Measurements from ENCODE around the gene EGF. TPM values are rescaled to one million over a fixed set of nuclear protein-coding genes. Genes with fewer than 3 reads are reported as not detected.
A peak's percentile ranks its signal among the peaks of the same experiment; 100 is the strongest.

EGF gene
- total and polyA plus RNA-seq, 12 donors: 0.07 to 1.6 (median 0.24) TPM; not detected in 4

GRCh38 chr4:109996526-109996925 is 83.8 kb downstream of the EGF start:
- Histone ChIP-seq H3K9me3 (replicated peaks in 1 of 3) (no peaks in the 10 kb centered on the region), H3K4me1 (replicated peaks in 1 of 2) (no peaks in the 10 kb centered on the region), H3K4me3 (no peak overlapping the region), H3K27ac (no peak overlapping the region), H3K27me3 (peaks cover 2% of the 10 kb centered on the region), H3K36me3 (replicated peaks in 1 of 2) (no peaks in the 10 kb centered on the region)
- DNase-seq: peak in 1 of 7 donors; percentile 4
- WGBS, 4 donors: 19 to 54% (median 35%) methylated on average over 2 to 3 of the region's 3 CpGs
- TF ChIP-seq POLR2A (IDR thresholded peaks at IDR 0.05): no peak
- TF ChIP-seq, protein P1, sequence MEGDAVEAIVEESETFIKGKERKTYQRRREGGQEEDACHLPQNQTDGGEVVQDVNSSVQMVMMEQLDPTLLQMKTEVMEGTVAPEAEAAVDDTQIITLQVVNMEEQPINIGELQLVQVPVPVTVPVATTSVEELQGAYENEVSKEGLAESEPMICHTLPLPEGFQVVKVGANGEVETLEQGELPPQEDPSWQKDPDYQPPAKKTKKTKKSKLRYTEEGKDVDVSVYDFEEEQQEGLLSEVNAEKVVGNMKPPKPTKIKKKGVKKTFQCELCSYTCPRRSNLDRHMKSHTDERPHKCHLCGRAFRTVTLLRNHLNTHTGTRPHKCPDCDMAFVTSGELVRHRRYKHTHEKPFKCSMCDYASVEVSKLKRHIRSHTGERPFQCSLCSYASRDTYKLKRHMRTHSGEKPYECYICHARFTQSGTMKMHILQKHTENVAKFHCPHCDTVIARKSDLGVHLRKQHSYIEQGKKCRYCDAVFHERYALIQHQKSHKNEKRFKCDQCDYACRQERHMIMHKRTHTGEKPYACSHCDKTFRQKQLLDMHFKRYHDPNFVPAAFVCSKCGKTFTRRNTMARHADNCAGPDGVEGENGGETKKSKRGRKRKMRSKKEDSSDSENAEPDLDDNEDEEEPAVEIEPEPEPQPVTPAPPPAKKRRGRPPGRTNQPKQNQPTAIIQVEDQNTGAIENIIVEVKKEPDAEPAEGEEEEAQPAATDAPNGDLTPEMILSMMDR (IDR thresholded peaks at IDR 0.05): no peak
- intact Hi-C loops (cut with DNase I): no loop called here

DNA sequence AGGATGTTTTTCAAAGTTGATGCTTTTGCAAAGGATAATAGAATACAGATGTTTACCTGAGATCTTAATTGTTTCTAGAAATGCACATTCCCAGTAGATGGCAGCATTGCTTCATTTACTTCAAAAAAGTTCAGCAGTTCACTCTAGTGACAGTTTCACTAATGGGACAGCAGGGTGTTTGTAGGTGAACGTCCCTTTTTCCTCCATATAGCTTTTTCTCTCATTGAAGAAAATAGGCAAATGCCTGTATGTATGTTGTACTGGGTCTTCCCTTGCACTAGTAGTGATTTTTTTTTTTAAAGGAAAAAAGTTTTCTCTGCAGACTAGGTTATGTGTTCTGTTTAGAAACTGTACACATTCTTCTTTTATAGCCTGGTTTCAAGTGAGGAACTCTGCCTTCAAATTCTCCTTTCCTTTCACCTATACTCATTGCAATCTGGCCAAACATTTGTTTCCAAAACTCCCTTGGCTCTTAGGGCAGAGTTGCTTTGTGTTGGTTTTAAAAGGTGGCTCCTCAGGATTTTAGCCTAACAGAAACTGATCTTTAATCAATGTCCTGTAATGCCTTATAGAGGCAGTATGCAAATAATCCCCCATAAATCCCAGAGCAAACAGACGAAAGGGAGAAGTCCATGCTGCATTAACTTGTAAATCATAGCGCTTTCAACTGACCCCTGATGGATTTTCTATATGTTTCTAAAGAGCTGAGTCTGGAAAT is 86.3 kb downstream of the EGF start:
- peak in 2 of 7 donors; percentile 16 to 27 for DNase-seq
- TF ChIP-seq, protein P1 (IDR thresholded peaks at IDR 0.05): peak; percentile 36 to 89 (median 77)
- no peak for TF ChIP-seq POLR2A (IDR thresholded peaks at IDR 0.05)
- H3K36me3 ChIP-seq (replicated peaks in 1 of 2): no peaks in the 10 kb centered on the region
- 29 to 38% (median 34%) methylated on average over 3 of the region's 3 CpGs for WGBS, 4 donors
- no peak overlapping the region for H3K4me3 ChIP-seq
- no peaks in the 10 kb centered on the region for H3K9me3 ChIP-seq (replicated peaks in 1 of 3)
- no peak overlapping the region for H3K27ac ChIP-seq
- no peaks in the 10 kb centered on the region for H3K4me1 ChIP-seq (replicated peaks in 1 of 2)
- peaks cover 2% of the 10 kb centered on the region for H3K27me3 ChIP-seq
- intact Hi-C loops (cut with DNase I): no loop called here

GRCh38 chr4:109999585-109999912 is 86.9 kb downstream of the EGF start:
- WGBS, 4 donors: 47 to 74% (median 66%) methylated on average over 2 to 9 of the region's 9 CpGs
- no peak for TF ChIP-seq POLR2A (IDR thresholded peaks at IDR 0.05)
- TF ChIP-seq, protein P1 (IDR thresholded peaks at IDR 0.05): no peak
- Histone ChIP-seq H3K36me3 (replicated peaks in 1 of 2) (no peaks in the 10 kb centered on the region), H3K9me3 (replicated peaks in 1 of 3) (no peaks in the 10 kb centered on the region), H3K27ac (no peak overlapping the region), H3K27me3 (peaks cover 2% of the 10 kb centered on the region), H3K4me1 (replicated peaks in 1 of 2) (no peaks in the 10 kb centered on the region), H3K4me3 (no peak overlapping the region)
- intact Hi-C loops (cut with DNase I): no loop called here
- no peak for DNase-seq

GRCh38 chr4:110002326-110002725 is 89.6 kb downstream of the EGF start:
- Histone ChIP-seq H3K9me3 (replicated peaks in 1 of 3) (no peaks in the 10 kb centered on the region), H3K27ac (no peak overlapping the region), H3K36me3 (replicated peaks in 1 of 2) (no peaks in the 10 kb centered on the region), H3K4me1 (replicated peaks in 1 of 2) (no peaks in the 10 kb centered on the region), H3K27me3 (peaks cover 2% of the 10 kb centered on the region), H3K4me3 (no peak overlapping the region)
- DNase-seq: no peak
- TF ChIP-seq POLR2A (IDR thresholded peaks at IDR 0.05): no peak
- TF ChIP-seq, protein P1 (IDR thresholded peaks at IDR 0.05): no peak
- 62 to 76% (median 71%) methylated on average over 3 of the region's 3 CpGs for WGBS, 4 donors
- intact Hi-C loops (cut with DNase I): loop anchor here (5.0 to 10.0 kb wide), 2 partner anchors 212 to 515 kb away; no protein-coding TSS in a partner anchor
